Right renal cortex interstitium (tissue), 3 donors: ENCODE measurements around the gene MRGPRE. TPM values are rescaled to one million over a fixed set of nuclear protein-coding genes. Genes with fewer than 3 reads are reported as not detected.

Experiments used
- DNase-seq, 3 donors: peaks; one replicate each; pipeline ENCODE4 v3.0.0-alpha.2; 2013; ENCODE audit warnings: low read depth in 3 of 3, low spot score in 2 of 3
- polyA plus RNA-seq, 3 donors: library from polyadenylated mRNA; unstranded; fragments of 120-200 nt; gene quantifications; one replicate each; pipeline ENCODE4 v1.2.1, GENCODE V29; 2013; ENCODE audit not compliant: insufficient read length in 3 of 3

The MRGPRE gene
- polyA plus RNA-seq, 3 donors = not detected

DNA sequence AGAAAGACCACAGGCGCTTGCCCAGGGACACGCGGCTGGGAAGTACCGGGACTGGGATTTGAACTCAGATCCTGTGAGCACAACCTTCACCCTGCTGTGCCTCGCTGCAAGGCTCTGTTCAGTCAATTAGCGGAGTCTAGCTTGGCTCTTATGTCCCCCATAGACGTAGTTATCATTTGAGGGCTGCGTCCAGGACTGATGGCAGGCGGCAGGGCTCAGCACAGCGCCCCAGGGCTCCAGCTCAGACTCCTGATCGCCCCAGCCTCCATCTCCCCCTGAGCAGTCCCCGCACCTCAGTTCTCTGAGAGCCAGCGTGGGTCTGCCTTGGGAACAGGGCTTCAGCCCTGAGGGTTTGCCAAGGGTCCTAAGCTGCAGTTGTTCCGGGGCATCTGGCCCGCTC is 33.4 kb downstream of the MRGPRE start:
- no peak for DNase-seq

DNA sequence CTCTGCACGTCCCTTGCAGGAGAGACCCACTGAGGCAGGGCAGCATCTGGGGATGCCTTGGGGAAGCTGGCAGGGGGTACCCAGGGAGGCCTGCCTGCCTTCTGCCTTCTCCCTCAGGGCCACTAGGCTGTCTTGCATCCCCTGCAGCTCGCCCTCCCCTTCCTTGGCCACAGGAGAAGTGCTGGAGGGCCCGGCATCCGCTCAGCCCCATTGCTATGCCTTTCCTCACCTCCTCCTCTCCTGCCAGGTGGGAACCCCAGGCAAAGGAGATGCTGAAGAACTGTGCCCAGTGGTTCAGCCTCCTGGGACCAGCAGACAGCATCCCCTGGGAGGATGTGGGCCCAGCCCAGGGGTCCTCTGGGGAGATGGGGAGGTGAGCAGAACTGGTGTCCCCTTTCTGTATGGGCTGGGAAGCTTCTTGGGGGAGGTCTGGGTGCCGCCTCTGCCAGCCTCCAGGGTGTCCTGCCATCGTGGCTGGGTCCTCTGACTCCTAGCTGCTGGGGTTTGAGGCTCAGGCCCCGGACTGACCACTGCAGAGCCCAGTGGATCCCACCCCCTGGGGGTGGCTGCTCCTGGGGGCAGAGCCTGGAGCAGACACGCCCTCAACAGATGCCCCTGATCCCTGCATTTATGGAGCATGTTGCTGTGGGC is 34.2 kb downstream of the MRGPRE start:
- no peak for DNase-seq

GRCh38 chr11:3197044-3197695 is 35.0 kb downstream of the MRGPRE start:
- DNase-seq = no peak

GRCh38 chr11:3196161-3197043 is 35.8 kb downstream of the MRGPRE start:
- DNase-seq = no peak

- DNase-seq = no peak
These were observed 36.7 kb downstream of the MRGPRE start for GRCh38 chr11:3195251-3196160.

DNA sequence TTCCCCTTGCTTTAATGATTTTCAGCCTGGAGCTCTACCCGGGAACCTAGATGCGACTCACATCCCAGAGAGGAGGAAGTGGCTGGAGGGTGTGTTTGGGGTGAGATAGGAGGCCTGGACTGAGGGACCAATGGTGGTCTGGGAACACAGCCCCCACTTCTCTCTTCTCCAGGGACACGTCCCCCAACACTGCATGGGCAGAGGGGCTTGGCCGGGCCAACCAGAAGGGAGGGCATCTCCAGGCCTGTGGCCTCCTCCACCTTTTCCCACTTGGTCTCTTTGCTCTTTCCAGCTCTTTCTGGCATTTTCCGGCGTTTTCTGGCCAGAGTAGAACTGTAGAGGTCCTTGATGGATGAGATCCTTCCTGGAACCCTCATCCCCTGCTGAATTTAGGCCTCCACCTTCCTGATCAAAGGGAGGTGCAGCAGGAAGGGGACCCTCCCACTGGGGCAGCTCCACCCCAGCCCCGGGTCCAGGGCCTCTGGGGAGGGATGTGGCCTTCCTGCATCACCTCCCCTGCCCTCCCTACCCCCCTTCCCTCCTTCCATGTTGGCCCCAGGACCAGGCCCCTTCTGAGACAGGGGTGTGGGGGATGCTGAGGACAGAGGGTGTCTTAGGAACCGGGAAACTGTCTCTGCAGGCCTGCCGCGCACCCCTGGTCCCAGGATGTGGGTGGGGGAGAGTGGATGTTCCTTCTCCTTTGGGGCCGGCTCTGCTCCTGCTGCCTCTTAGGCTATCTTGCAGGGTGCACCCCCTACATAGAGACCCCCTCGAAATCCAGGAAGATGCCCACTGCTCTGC is 38.0 kb downstream of the MRGPRE start:
- DNase-seq = no peak

DNA sequence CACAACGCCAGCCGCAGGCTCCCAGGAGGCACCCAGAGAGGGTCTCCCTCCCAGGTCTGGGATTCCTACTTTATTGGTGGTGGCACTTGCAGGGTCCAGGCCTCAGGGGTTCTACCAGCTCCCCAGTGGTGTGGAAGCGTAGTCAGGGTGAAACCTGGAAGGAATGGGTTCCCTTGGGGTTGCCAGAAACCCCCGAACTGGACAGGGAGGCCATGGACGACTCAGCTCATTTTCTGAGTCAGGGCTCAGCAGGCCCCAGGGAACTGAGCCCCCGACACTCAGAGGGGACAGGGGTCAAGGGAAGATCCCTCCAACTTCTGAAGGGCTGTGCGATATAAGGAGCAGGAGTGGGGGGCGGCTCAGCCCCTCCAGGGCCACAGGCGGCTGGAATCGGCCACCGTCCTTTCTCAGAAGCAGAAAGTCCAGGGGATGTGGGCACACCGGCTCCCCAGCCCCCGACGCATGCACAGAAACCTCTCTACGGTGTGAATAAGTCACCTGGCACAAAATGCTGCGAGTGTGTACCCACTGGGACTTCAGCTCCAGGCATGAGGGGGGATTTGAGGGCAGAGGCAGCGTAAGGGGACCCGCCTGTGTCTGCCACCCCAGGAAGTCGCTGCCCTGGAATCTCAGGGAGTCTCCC is 38.7 kb downstream of the MRGPRE start:
- DNase-seq = no peak

DNA sequence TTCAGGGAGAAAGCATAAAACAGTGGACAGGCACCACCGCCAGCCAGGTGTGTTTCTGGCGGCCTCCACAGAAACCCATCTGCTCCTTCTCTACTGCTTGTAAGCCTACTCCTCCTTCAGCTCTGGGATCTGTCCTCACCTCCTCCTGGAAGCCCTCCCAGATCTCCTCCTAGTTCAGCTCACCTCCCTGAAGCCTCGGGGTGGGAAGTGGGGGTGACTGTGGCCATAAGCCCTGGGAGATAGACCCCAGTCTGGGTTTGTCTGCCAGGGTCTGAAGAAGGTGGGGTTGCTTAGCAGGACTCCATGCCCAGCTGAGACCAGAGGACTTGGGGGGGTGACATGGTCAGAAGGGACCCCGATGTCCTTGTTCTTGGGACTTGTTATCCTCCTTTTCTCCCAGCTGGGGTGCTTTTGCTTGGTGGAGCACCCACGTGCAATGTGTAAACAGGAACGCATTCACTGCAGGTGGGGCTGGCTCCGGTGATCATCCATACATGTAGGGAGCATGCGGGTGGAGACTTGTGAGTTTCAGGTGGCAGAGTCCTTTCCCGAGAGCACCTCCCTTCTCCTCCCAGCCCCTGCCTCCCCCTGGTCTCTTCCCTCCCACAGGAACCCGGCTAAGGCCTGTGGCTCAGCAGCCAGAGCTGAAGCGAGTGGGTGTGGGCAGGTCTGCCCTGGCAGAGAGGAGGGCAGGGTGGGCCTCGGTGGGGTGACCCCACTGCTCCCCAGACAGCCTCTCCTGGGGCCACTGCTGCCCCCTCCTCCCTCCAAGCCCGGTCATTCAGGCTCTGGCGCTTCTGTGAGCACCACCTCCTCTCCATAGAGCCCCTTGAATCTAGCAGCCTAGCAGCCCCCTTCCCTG is 39.5 kb downstream of the MRGPRE start:
- no peak for DNase-seq

GRCh38 chr11:3191586-3192324 is 40.5 kb downstream of the MRGPRE start:
- no peak for DNase-seq

- no peak for DNase-seq
These were observed 41.6 kb downstream of the MRGPRE start for GRCh38 chr11:3190600-3190999.

DNA sequence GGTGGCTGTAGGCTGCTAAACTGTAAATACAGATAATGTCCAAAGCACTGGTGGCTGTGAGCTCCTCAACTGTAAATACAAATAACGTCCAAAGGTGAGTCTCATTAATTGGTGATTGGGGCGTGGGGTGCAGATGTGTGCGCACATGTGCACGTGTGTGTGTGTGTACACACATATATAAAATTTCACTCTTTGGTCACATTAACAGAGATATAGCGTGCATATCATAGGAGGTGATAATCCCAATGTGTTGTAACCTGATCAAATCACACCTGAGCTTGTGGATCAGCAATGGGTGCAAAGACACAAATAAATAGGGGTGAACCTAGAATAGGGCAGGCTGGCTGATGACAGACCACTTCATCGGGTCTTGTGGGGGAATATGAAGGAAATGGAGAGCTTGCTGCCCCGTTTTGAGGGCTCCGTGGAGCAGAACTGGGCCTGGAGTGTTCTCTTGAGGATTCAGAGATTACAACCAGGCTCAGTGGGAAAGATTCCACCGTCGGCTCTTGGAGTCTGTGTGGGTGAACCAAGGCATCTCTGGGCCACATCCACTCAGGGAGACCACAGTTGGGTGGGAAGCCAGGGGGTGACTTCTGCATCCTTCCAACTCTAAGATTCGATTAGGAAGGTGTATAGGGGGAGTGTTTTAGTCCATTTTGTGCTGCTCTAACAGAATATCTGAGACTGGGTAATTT is 42.2 kb downstream of the MRGPRE start:
- no peak for DNase-seq

DNA sequence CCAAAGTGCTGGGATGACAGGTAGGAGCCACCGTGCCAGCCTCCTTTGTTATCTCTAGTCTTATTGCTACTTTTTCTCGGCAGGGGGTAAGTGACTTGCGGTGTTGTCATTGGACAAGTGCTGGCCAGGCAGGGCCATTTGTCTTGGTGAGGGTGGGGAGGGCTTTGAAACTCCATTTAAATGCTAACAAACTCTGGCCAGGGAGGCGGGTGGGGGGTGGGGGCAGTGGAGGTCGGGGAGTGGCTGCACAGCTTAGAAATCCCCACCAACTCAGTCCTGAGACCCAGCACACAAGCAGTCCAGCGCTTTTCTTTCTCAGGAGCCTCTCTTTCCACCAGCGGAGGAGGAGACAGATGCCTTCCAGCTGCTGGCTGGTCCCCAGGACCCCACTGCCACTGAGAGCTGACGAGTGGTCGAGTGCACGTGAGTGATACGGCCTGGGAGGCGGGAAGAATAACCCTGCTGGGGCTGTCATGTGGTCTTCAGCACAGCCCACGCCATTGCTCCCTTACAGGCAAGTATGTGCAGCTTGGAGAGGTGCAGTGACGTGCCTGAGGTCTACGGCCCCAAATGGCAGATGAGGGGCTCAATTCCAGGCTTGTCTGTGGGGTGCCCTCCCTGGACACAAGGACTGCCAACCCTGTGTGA is 42.9 kb downstream of the MRGPRE start:
- DNase-seq = no peak

- DNase-seq = no peak
These were observed 43.6 kb downstream of the MRGPRE start for GRCh38 chr11:3188496-3189195.

GRCh38 chr11:3186166-3186953 is 45.9 kb downstream of the MRGPRE start:
- no peak for DNase-seq

DNA sequence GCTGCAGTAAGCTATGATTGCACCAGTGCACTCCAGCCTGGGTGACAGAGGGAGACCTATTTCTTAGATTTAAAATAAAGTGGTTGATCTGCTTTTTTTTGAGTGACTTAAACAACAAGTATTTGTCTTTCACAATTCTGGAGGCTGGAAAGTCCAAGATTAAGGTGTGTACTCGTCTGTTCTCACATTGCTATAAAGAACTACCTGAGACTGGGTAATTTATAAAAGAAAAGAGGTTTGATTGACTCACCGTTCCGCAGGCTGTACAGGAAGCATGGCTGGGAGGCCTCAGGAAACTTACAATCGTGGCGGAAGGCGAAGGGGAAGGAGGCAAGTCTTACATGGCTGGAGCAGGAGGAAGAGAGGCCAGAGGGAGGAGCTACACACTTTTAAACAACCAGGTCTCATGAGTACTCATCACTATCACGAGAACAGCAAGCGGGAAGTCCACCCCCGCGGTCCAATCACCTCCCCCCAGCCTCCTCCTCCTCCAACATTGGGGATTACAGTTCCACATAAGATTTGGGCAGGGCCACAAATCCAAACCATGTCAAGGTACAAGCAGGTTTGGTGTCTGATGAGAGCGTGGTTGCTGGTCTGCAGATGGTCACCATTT is 47.4 kb downstream of the MRGPRE start:
- DNase-seq = no peak
